HG03432 (cell line): ENCODE data around the gene SH2D7.
A peak's percentile ranks its signal among the peaks of the same experiment; 100 is the strongest.
"Not testable (repeated sequence)": the region's sequence is repeated elsewhere in the genome, so short reads cannot be mapped to it uniquely, and the experiment has no call there.

Experiments used
- ATAC-seq: cut with Tn5 transposase; IDR thresholded peaks from one replicate; pipeline ENCODE4 v1.9.1; 2021; ENCODE audit warnings: mild to moderate bottlenecking, moderate library complexity; ENCODE audit not compliant: unreplicated experiment

SH2D7 gene

DNA sequence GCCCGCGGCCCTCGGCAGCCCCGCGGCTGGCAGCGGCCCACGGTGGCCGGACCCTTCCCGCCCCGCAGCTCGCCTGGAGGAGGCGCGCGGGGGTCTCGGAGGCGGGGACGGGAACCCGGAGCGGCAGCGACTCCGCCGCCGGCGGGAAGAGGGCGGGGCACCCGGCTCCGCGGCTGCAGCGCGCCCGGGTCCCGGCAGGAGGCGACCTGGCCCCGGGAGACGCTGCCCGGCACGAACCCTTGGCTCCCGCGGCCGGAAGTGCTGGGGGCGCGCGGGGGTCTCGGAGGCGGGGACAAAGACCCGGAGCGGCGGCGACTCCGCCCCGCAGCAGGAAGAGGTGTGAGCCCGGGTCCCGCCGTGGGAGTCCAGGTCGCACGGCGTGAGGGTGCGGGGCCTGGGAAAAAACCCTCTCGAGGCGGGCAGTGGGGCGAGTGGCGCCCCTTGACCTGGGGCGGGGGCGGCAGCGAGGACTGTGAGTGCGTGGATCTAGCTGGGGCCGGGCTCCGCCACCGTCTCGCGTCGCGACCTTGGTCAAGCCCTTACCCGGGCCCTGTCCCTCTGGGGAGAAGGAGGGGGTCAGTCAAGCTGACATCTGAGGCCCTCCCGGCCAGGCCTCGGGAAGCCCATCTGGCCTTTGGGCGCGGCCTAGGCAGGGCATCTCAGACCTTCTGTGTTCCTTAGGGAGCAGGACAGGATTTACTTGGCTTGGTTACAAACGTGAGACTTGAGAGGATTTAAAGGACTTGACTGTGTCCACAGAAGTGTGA, 39.1 kb downstream of the SH2D7 start, which contains the start of gene CIB2:
TSS of gene CIB2 (minus strand) at position 151 of the 767 bp plus-strand sequence. CDS start 230 bp downstream, outside the sequence.
- peak; percentile 88 for ATAC-seq

DNA sequence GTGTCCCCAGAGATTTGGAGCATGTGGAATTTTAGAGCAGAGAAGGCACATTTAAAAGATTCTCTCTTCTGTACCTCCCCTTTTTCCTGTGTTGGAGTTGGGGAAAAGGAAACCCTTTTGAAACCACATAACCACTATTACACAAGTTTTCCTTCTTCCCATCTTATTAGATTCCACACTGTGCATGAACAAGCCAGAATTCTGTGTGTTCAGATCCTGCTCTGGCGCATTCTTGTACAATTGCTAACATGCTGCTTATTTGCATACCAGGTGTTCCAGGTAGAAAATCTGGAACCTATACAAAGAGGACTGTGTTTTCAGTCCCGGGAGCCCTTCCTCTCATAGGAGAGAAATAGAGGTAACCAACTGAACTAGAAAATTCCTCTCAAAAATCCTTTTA, 41.4 kb downstream of the SH2D7 start:
- ATAC-seq = no peak

DNA sequence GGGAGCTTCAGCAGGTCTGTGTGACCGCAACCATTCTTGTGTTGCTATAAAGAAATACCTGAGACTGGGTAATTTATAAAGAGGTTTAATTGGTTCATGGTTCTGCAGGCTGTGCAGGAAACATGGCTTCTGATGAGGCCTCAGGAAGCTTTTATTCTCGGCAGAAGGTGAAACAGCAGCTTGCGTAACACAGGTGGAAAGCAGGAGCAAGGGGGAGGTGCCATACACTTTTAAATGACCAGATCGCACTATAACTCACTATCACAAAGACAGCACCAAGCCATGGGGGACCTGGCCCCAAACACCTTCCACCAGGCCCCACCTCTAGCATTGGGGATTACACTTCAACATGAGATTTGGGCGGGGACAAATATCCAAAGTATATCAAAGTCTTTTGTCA, 47.2 kb downstream of the SH2D7 start:
- ATAC-seq = no peak

DNA sequence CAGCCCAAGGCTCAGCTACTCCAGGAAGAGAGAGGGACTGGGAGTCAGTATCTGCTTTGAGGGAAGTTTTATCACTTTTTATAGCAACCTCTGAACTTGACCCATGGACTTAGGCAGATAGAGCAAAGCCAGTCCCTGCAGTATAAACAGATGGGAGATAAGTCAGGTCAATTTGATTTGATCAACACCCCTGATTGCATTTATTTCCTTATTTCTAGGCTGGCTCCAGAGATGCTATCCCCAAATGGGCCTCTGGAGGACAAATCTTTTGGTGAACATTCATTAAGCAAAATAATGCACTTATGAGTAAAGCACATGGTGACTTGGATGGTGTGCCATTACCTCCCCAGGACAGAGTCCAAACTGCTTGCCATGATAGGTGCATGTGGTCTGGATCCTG, 47.9 kb downstream of the SH2D7 start:
- no peak for ATAC-seq

DNA sequence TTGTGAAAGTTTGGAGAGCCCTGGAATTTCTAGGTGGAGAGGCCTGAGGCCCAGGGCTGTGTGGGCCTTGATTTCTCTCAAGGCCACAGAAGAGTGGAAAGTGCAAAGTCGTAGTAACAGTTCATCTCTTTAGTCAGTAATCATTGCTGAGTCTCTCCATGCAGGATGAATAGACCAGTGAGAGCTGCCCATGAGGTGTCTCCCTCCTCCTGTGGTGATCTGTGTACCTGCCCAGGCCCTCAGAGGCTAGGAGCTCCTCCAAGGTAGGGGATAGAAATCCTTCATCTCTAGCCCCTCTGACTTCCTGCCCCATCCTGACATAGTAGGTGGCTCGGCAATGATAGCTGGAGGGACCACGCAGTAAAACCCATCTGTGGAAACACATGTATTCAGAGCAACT, 50.0 kb downstream of the SH2D7 start:
- ATAC-seq = no peak

DNA sequence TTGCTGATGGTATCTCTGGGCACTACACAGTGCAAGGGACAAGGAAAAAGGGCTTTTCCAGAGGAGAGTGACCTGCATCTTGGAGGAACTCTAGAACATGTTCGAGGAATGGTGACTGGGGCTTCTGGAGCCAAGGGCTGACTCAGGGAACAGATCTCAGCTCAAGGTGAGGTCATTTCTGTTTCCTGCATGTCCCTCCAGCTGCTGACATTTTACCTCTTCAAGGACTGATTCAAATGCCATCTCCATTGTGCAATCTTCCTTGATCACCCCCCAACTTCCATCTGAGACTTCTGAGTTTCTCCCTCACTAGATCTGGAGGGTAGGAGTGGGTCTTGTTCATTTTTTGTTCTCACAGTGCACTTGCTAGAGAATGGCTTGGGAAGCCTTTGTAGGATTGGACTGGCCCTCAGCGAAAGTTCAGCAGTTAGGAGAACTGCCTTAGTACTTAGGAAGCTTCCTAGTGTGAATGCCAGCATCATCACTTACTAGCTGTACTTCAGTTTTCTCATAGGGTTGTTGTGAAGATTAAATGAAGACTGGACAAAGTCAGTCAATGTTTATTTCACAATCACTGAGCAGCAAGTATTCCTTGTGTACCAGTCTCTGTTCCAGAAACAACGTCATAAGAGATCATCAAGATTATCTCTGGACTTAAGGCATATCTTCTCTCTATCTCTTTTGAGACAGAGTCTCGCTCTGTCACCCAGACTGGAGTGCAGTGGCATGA, 54.2 kb downstream of the SH2D7 start:
- ATAC-seq = no peak

DNA sequence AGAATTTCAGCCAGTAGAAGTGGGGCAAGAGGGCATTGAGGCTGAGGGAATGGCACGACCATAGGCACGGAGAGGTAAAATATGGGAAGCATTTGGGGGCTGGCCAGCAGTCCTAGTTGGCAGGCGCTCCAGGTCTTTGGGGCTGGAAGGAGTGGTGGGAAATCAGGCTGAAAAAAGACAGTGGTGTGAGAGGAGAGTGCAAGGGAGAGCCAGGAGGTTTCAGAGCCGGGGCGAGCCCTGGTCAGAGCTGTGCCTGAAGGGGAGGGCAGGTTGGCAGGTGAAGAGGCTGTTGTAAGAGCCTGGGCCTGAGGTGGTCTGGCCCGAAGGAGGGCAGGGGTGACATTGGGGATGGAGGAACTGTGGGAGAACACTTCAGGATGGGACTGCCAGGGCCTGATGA, 55.2 kb downstream of the SH2D7 start:
- ATAC-seq = no peak

DNA sequence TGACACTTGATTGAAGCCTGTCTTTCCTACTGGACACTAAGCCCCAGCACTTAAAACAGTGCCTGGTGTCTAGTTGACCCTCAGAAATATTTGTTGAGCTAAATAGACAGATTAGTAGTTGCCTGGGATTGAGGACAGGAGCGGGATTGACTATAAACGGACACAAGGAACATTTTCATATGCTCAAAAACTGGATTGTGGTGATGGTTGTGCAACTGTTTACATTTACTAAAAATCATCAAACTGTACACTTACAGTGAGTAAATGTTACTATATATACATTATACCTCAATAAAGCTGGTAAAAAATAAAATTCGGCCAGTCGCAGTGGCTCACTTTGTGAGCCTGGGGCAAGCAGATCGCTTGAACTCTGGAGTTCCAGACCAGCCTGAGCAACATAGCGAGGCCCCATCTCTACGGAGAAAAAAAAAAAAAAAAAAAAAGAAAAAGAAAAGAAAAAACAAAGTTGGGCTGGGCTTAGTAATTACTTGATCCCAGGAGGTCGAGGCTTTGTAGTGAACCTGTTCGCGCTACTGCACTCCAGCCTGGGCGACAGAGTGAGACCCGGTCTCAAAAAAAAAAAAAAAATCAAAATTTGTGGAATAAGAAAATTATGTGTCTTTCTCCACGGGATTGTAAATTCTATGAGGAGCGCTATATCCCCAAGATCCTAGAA, 56.2 kb downstream of the SH2D7 start:
- ATAC-seq = peak; percentile 2

DNA sequence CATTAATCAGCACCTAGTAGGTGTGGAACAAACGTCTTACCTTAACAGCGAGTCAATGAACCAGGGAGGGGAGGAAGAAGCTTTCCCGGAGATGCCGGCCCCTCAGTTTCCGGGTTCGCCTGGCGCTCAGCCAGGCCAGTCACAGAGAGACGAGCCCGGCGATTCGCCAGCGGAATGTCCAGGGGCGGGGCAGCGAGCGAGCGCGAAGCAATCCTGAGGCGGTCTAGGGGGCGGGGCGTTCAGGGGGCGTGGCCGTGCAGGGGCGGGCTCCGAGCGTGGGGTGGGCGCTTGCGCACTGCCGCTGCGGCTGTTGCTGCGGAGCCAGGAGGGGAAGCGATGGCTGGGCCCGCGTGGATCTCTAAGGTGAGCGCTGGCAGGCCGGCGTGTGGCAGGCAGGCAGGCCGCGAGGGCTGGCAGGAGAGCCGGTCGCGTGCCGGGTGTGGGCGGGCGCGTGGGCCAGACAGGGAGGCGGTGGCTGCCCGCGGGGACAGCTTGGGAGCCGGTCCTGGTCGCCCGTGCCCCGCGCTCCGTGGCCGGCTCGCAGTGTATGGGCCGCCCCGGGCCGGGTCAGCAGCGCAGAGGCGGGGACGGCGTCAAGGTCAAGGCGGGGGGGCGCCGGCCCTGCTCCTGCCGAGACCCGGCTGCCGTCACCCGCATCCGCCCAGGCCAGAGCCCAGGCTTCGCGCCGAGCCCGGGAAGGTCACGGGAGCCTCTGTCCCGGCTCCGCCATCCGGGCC, 56.9 kb downstream of the SH2D7 start, which contains the start of gene IDH3A:
TSS of gene IDH3A (plus strand) at position 295 of the 737 bp plus-strand sequence. CDS start at position 337, 42 bp downstream.
- peak; percentile 82 for ATAC-seq

DNA sequence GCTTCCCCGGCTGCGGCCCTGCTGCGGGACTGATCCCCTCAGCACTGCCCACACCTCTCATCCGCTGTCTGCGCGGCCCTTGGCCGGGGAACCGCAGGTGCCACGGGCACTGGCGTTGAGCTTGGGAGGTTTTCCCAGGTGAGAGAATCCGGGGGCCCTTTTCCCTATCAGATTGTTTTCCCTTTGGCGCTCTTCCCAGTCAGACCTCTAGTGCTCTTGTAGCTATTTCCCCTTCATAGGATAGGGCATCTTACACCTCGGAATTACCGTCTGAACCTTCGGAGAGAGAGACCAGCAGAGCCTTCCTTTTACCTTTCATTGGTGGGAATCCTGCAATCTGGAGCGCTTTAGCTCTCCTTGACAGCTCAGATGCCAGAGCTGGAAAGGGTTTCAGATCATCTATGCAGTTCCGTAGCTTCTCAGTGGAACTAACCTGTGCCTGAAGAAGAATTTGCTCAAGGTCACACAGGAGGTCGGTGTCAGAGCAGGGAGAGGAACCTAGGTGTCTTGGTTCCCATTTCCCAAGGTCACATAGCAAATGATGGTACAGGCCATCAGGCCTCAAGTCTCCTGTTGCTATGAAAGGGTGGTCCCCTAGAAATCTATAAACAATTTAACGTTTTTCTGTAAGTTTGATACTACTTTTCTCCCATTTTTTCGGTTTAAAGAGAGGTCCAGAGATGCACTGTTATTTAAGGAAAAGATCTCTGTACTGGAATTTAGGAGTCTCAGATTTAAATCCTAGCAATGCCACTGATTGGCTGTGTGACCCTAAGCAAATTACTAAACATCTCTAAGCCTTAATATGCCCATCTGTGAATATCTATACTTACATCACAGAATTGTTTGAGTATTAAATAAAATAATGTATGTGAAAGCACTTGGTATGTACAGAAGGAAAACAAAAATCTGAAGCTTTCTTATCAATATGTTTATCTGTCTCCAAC, 57.7 kb downstream of the SH2D7 start:
- ATAC-seq = no peak

DNA sequence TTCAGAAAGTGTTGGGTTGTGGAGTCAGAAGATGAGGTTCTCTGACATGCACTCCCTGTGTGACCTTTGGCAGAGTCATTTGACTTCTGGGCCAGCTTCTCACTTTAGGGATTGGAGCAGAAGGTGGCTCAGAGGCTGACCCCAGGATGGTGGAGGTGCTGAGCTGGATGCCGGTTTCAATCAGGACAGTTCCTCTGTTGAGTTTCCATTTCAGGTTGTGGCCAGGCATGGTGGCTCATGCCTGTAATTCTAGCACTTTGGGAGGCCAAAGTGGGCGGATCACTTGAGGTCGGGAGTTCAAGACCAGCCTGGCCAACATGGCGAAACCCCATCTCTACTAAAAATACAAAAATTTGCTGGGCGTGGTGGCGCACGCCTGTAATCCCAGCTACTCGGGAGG, 58.7 kb downstream of the SH2D7 start:
- not testable (repeated sequence) for ATAC-seq
